ENCODE data around the gene RMRP.

GRCh38 chr9:35700942-35701341 lies 43.1 kb upstream of the RMRP start:
- TF ChIP-seq CTCF (IDR thresholded peaks at IDR 0.05; ENCODE audit: low read depth, low read length, poor library complexity, severe bottlenecking): no peak
- TF ChIP-seq EZH2phosphoT487 (IDR thresholded peaks at IDR 0.05; ENCODE audit: borderline replicate concordance, low read length): no peak
